Bone marrow (tissue), 2 donors: ENCODE measurements around the gene LRMDA.
"Not testable (repeated sequence)": the region's sequence is repeated elsewhere in the genome, so short reads cannot be mapped to it uniquely, and the experiment has no call there.

Experiments used
- DNase-seq, 2 donors: peaks; one replicate each; lab custom pipeline; 2025; lab: John Stamatoyannopoulos, UW

LRMDA gene

DNA sequence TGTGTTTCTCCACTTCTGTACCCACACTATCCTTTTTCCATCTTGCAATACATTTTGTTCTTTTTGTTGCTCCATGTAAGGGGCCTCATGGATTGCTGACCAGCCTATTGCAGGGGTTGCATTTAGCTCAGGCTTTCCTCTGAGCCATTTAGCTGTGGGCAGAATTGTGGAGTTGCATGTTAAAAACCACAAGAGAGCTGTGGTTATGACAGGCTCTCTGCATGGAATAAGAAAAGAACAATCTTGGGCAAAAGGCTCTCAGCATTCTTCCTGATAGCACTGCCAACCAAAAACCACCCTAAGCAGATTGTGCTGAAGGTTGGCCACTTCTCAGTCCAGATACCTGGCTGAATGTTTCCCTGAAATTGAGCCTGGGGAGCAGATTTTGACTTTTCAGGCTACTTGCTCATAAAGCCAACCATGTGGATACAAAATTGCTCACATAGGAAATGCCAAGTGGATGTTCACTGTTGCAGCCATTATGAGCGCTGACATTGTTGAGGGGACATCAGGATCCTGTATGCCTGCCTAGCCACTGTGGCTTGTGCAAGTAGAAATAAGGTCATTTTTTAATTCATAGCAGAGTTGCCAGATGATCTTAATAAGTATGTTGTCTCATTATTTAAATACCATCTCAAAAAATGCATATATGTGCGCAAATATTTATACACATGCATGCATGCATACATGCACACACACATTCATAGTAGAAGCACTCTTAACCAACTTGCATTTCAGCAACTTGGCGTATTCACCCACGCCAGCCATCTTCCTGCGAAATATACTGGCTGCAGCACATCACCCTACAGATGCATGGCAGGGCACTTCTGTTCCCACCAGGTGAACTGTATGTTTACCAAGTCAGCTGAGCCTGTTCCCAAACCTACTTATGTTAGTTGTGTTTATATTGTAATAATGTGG is 695.4 kb downstream of the LRMDA start:
- no peak for DNase-seq

DNA sequence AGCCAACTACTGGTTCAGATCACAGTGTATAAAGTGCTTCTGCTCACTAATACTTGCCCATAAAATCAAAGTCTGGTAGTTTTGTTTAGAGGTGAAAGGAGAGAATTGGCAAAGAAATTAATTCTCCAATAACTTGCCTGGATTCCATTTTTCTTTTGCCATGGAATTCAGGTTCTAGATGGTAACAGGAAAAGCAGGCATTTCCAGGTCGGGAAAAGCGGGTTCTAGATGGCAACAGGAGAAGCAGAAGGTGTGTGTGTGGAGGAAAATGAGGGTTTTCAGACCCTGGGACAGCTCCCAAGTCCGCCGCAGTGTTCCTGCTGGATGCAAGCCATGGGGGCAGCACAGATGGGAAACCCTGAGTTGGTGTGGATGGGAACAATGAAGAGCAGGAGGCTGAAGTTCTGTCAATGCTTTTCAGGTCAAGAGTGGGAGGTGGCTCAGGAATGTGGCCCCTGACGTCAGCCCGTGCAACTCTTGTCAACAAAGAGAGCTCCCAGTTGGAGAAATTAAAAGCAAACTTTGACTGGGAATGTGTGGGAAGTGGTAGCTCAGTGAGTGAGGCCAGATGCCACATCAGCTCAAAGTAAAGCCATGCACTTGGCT is 696.7 kb downstream of the LRMDA start:
- no peak for DNase-seq

DNA sequence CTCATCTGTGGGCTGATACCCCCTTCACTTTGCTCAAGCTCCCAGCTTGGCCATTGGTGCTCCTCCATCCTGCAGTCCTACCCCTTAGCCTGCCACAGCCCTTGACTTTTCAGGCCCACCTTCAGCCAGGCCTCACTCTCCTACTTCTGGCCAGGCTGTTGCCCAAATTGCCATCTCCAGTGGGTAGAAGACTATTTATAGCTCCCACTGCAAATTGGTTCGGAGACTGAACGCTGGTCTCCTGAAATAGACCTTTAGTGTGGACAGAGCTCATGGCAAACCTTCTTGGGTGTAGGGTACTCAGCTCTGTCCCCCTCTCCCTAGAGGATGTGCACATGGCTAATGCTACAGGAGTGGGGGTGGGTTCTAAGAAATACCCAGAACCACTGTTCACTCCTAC is 697.8 kb downstream of the LRMDA start:
- DNase-seq: no peak

DNA sequence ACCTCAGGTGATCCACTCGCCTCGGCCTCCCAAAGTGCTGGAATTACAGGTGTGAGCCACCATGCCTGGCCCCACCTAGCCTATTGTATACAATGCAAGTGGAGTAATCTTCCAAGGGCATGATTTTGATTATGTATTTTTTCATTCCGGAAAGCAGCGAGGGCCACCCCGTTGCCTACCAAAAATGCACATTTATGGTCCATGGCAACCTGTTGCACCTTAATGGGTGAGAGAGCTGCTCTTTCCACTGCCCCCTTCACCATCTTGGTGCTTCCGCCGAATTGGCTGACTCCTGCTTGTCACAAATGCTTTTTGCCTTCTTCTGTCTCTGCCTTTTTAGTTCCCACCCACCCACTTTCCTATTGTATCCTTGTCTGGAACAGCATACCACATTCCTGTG is 699.5 kb downstream of the LRMDA start:
- DNase-seq: no peak

DNA sequence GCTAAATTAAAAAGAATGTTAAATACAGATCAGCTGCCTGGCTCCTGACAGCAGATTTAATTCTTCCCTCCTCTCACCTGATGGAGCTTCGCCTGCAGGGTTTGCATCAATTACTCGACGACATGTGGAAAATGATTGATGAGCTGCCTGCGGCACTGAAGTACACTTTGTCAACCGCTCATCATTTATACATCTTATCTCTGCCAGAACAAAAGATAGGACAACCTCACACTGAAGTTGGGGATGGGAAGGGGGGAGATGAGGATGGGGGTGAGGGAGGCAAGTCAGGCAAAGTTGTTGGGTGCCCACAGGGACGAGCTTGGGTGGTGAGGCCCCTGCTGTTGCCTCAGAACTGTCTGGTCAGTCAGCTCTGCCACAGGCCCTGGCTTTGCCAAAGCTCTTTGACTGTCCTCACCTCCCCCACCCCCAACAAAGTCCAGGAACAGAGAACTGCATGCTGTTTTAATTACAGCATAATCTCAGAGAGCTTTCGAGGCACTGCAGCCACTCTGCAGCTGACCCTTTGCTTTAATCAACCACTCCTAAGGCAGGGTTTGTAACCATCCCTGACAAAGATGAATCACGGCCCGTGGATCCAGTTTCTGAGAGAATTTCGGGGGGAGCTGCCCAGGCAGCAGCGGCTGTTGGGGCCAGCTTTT is 702.3 kb downstream of the LRMDA start:
- DNase-seq: no peak

DNA sequence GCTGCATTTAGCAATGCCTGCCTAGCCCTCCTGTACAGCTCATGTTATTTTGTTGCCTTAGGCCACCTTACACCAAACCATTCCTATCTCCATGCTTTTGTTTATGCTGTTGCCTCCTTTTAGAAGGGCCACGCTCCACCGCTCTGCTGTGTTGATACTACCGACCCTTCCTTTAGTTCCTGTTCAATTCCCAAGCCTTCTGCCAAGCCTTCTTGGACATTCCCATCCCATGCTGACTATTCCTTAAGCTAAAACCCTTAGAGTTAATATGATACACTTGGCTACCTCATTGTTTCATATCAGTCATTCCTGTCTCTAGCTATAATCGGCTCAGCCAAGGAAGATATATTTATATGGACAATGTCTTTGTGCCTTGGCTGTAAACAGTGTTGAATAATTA is 705.5 kb downstream of the LRMDA start:
- DNase-seq: no peak

DNA sequence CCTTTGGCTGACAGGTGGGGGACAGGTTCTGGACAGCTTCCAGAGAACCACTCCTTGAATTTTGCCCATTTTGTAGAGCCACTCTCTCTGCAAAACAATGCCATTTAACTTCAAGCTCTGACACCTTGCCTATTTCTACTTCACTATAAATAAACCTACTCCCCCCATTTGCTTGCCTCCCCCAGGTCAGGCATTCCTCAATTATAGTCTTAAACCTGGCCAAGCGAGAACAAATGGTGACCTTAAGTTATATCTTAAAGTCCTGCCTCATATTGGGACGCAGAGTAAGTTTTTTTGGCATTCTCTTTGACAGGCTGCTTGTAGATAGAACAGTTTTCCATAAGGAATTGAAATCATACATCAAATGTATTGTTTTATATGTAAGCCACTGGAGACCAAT is 706.9 kb downstream of the LRMDA start:
- DNase-seq: no peak

DNA sequence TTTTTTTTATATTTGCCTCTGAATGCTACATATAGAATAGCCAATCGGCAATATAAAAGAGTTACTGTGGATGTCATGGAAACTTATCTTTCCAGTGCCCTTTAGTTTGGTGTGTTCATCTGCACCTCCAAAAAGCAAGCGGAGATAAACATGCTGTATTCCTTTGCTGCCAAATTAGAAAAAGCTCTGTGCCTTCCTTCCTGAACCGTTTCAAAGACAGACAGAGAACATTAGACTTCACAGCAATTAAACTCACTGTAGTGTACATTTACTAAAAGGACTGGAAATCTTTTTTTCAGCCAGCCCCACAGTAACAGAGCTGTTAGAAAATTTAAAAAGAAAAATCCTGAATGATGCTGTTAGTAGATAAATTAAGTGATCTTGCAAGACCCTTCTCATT is 707.5 kb downstream of the LRMDA start:
- DNase-seq: no peak

DNA sequence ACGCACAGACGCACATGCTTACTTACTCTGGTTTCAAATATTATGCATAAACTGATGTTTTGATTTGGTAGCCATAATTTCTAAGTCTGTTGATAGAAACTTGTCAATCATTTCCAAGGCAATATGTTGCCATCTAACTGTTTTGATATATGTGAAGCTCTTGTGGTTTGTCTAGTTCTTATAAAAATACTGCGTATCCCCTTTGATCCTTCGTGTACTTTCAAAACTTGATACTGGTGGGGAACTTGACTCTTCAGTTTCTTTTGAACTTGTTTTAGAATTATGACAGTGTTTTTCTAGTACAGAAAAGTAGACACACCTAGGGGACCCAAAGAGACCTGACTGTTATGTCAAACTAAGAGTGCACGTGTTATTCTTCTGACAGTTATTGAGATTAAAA is 708.0 kb downstream of the LRMDA start:
- DNase-seq: no peak

DNA sequence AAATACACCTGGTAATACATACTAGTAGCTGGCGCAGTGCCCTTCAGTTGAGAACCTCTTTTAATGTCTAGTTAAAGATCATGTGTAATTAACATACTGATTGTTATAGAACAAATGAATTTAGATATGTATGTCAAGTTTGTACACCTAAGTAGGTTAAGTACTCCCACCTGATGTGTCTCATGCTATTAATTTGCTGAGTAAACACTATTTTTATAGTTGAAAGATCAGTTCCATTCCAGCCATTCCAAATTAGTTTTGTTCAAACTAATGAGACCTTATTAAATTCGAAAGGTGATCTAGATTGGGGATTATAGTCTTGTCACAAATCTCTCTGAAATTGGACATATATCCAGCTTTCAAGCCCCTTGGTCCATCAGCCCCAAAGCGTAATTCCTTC is 710.0 kb downstream of the LRMDA start:
- DNase-seq: no peak

DNA sequence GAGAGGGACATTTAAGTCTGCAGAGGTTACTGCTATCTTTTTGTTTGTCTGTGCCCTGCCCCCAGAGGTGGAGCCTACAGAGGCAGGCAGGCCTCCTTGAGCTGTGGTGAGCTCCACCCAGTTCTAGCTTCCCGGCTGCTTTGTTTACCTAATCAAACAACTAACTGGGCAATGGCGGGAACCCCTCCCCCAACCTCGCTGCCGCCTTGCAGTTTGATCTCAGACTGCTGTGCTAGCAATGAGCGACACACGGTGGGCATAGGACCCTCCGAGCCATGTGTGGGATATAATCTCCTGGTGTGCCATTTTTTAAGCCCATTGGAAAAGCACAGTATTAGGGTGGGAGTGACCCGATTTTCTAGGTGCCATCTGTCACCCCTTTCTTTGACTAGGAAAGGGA is 716.8 kb downstream of the LRMDA start:
- not testable (repeated sequence) for DNase-seq

DNA sequence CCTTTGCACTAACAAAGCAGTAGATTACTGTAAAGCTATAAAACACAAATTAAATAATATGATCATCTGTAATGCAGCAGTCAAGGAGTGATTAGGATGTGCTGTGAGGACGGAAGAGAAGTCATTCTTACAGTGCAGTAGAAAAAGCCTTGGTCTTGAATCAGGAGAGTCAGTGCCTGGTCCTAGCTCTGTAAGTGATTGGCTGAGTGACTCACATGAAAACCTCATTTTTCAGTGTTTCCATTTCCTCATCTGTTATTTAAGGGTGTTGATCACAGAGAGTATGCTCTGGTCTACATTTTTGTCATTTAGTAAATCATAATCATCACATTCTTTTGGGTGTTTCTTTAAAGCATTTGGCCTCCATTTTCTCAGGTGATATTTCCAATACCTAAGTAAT is 717.8 kb downstream of the LRMDA start:
- no peak for DNase-seq

DNA sequence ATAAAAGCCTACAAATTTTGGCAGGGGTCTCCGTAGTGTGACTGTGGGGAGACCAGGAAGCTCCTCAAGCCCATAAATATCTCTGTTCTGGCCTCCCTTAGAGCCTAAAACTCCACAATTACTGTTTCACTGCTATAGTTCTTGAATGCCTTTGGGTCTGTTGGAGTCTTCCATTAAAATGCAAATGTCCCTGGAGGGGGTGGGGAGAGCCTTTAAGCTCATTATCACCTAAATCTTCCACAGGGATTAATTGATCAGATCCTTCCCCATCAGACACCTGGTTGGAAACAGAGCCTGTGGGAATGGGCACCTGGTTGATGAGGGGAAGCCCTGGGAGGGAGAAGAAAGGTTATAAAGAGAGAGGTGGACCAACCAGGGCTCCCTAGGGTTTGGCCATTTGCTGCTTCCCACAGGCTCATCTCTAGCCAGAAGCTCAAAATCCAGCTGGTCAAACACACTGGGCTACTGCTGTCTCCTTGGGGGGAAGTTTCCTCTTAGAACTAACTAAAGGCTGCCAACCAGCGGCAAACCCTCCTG is 718.2 kb downstream of the LRMDA start:
- no peak for DNase-seq

DNA sequence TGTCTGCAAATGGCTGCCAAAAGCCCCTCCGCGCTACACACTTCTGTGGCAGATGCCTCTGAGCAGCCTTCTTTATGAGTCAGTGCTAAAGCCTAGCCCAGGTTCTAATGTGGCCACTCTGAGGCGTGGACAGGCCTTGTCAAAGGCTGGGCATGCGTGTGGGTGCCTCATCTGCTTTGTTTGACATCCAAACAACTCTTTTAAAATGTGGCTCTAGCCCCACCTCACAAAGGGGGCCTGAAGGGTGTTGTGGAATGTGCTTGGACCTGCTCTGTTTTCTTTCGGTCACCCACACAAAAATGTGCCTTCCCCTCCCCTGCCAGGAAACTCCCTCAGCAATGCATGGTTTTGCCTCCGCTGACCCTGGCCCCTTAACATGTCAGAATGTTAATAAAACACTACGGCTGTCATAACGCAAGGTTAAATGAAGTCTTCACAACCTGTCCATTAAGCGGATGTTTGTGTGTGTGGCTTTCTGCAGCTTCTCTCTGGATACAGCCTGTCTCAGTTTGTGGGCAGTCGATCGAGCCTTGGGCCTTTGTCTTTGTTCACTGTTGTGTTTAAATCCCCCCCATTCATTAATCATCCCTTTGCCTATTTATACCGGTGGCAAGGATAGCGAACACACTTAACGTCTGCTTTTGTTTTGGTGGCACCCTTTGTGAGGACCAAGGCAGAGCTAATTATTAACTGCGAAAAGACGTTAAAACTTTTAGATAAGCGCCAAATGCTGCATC is 718.9 kb downstream of the LRMDA start:
- DNase-seq: no peak

DNA sequence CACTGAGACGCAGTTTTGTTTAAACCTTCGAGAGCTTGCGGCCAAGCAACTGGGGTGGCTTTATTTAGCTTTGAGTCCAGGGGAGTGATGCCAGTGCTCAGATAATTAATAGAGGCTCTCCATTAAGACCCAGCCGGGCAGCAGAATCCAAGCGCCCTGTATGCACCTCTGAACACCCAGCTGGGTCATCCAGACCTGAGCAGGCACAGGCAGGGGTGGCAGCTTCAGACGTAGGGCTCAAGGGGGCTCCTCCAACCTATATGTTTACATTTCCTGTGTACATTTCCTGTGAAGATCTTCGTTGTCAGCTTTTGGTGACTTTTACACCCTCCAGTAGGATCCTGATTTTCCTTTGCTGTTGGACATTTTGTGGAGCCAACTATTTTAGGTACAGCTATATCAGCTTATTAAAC is 719.5 kb downstream of the LRMDA start:
- DNase-seq: no peak

DNA sequence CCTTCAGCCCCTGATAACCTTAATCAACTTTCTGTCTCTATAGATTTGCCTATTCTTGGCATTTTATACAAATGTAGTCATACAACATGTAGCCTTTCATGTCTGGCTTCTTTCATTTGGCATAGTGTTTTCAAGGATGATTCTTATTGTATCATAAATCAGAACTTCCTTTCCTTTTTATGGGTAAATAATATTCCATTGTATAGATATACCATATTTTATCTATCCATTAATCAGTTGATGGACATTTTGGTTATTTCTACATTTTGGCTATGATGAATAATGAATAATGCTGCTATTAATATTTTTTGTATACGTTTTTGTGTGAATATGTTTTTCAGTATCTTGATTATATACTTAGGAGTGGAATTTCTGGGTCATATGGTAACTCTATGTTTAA is 720.8 kb downstream of the LRMDA start:
- no peak for DNase-seq

DNA sequence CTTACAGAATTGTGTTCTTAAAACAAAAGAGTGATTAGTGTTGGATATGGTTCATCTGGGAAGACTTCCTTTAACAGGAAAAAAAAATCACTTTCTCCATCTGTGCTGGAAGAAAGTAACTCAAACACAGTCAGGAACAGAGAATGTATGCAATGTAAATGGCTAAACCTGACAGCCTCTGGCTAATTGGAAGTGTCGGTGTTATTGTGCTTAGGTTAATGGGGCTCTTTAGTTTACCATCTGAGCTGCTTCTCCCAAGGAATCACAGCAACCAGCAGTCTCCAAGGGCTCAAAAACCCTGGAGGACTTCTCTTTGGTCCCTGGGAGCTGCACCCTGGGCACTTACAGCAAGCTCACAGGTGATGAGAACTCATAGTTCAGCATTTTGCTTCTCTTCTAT is 724.5 kb downstream of the LRMDA start:
- no peak for DNase-seq

DNA sequence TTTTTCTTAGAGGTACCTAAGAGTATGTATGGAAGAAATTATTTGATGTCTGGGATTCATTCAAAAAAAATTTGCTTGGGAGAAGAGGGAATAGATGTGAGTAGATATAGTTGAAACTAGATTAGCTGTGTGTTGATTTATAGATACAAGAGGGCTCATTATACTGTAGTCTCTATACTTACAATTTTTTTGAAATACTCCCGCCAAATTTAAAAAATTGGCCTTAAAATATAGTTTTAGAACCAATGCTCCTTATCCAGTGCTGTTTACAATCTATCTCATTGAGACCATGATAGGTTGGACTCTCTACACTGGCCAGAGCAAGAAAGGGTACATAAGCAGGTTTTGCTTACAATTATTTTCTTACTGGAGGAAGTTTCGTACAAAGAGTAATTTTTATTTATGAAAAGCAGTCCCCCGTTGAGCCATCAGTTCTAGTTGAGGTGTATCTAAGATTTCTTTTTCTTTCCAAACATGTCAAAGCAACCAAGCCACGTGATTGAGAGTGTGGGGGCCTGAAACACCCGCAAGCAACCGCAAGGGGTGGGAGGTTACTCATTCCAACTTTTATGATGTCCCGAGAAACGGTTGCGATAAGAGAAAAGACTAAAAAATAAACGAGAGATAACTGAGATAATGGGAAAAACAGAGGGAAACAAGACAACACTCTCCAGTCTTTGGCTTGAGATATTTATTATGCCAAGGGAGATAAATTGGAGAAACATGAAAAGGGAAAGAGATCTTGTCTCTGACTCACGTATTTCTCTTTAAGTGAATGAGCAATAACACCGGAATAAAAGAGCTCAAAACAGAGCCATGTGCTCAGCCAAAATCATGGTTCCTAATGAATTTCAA is 729.2 kb downstream of the LRMDA start:
- DNase-seq: no peak

DNA sequence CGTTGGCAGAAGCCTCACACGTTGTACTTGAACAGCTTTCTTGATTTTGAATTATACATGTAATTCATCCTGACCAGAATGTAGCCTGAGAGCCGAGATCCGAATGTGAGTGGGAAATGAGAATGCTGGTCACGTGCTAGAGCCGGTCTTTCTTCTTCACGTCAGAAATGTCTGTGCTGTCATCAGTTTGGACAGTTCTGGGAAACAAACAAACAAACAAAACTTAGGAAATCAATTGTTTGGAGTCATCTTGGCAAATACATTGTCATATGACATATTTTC is 729.8 kb downstream of the LRMDA start:
- no peak for DNase-seq

DNA sequence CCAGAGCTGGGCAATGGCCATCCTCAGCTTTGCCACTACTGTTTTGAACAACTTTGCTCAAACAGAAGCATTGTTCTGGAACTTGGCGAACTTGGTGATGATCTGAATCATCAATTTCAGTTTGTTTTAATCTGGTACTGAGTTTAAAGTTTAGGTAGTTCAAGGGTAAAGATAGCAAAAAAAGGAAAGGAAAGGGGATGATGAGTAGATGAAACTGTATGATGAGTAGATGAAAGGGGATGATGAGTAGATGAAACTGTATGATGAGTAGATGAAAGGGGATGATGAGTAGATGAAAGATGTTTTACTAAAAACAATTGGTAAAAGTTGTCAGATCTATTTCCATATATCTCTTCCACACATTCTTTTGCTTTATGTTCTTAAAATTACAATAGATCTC is 737.0 kb downstream of the LRMDA start:
- DNase-seq: no peak

DNA sequence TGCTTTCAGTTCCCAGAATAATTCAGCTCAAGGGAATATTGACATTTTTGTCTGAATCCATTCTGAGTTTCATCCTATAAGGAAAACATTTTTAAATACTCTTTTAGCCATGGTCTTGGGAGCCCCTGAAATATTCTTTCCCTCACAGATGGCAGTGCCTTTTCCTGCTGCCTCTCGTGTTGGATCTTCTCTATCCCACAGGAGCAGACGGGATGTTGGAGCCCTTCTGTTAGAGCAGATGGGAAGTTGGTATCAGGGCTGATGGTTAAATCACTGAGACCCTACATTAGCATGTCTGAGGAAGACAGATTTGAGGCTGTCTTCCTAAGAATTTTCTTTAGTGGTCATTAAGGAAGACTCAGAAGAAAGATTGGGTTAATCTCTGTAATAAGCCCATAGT is 737.8 kb downstream of the LRMDA start:
- no peak for DNase-seq

DNA sequence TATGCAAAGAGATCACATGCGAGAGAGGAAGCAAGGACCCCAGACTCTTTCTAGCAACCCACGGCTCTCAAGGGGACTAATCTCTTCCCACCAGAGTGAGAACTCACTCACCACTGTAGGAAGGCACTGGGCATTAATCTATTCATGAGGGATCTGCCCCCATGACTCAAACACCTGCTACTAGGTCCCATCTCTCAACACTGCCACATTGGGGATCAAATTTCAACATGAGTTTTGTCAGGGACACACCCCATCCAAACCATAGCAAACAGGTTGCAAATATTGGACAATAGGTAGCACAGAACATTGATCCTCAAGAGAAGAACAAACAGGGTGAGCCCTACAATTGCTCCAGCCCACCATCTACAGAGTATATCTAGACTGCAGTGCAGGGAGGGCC is 740.6 kb downstream of the LRMDA start:
- DNase-seq: no peak
